ENCODE measurements around the gene CEMIP. TPM values are rescaled to one million over a fixed set of nuclear protein-coding genes. Genes with fewer than 3 reads are reported as not detected.

The CEMIP gene
- total and polyA plus RNA-seq, 7 experiments from 2014 or later = 0.02 TPM; not detected in 6

DNA sequence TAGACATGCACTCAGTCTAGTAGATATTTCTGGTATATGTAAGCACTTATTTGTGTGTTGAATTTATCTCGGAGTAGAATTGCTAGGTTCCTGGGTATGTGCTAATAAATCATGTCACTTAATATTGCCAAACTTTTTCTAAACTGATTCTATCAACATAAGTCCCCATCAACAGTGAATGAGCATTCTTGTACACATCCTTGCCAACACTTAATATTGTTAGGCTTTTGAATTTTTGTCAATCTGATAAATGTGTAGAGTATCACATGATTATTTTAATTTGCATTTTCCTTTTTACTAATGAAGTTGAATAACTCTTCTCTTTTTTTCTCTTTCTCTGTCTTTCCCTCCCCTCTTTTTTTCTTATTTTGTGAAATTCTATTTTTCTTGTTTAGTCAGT is 33.3 kb upstream of the CEMIP start:
- no peaks in the 10 kb centered on the region for H3K9me3 ChIP-seq (ENCODE audit: control insufficient read depth in 2 of 3, low read length in 3 of 3)
- CTCF ChIA-PET = no interaction called here
- no peak overlapping the region for H3K4me3 ChIP-seq (ENCODE audit: low read length)
- Mint-ChIP-seq H3K4me3 (no peak overlapping the region), H3K9me3 (peaks cover 0 to 12% (median 3%) of the 10 kb centered on the region in 11 donors), H3K27me3 (peaks cover 0 to 5% (median 0%) of the 10 kb centered on the region in 5 donors), H3K27ac (no peak overlapping the region), H3K4me1 (peaks cover 0 to 4% (median 0%) of the 10 kb centered on the region in 7 donors), H3K36me3 (peaks cover 0 to 23% (median 10%) of the 10 kb centered on the region in 5 donors)
- H3K27me3 ChIP-seq (ENCODE audit: control insufficient read depth in 2 of 2, insufficient read depth in 2 of 2, low read length in 2 of 2) = no peaks in the 10 kb centered on the region
- H3K4me1 ChIP-seq (ENCODE audit: control insufficient read depth in 2 of 2, insufficient read depth in 2 of 2, low read length in 2 of 2) = no peaks in the 10 kb centered on the region
- ATAC-seq = no peak
- no peak for DNase-seq
- no peaks in the 10 kb centered on the region for H3K36me3 ChIP-seq (ENCODE audit: control insufficient read depth in 2 of 3, insufficient read depth in 3 of 3, low read length in 3 of 3)
- POLR2A ChIA-PET = no interaction called here
- no peak overlapping the region for H3K27ac ChIP-seq (ENCODE audit: low read depth, low read length)
- intact Hi-C loops (cut with micrococcal nuclease) = no loop called here

DNA sequence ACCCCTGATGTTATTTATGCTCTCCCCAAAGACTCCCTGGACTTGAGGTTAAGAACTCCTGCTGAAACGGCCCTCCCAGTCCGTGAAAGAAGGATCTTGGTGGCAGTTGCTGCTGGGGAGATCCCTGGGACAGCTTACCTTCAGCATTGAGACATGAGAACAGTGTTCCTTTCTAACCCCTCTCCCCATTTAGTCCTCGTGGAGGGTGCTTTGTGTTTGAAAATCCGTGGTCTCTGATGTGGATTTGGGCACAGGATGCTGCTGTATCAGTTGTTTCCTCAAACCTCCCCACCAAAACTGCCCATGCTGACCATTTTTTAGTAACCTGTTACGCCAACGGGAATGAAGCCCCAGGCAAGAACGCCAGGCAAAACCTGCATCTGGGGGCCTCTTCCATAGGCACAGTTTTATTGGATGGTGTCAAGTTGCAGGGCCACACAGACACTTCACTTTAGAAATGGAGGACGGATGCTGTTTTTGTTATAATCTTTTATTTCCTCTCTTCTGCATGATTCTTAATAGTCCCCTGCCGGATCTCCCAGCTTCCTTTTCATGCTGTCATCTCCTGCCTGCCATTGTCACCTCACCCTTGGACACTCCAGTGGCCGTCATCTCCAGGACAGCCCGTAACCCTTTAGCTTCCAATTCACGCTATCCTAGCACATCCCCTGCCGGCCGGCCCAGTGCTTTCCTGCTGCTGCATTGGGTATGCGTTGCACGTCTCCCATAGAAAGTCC is 31.7 kb upstream of the CEMIP start:
- Histone ChIP-seq H3K4me1 (ENCODE audit: control insufficient read depth in 2 of 2, insufficient read depth in 2 of 2, low read length in 2 of 2) (no peaks in the 10 kb centered on the region), H3K27ac (ENCODE audit: low read depth, low read length) (no peak overlapping the region), H3K9me3 (ENCODE audit: control insufficient read depth in 2 of 3, low read length in 3 of 3) (no peaks in the 10 kb centered on the region), H3K4me3 (ENCODE audit: low read length) (no peak overlapping the region), H3K36me3 (ENCODE audit: control insufficient read depth in 2 of 3, insufficient read depth in 3 of 3, low read length in 3 of 3) (no peaks in the 10 kb centered on the region), H3K27me3 (ENCODE audit: control insufficient read depth in 2 of 2, insufficient read depth in 2 of 2, low read length in 2 of 2) (no peaks in the 10 kb centered on the region)
- no peak for DNase-seq
- Mint-ChIP-seq H3K4me3 (no peak overlapping the region), H3K27me3 (peaks cover 0 to 5% (median 0%) of the 10 kb centered on the region in 5 donors), H3K9me3 (peaks cover 0 to 12% (median 3%) of the 10 kb centered on the region in 11 donors), H3K27ac (peak overlapping the region in 1 of 9 donors; percentile 28), H3K36me3 (peaks cover 0 to 23% (median 10%) of the 10 kb centered on the region in 5 donors), H3K4me1 (peaks cover 0 to 4% (median 0%) of the 10 kb centered on the region in 7 donors)
- POLR2A ChIA-PET = no interaction called here
- ATAC-seq = no peak
- CTCF ChIA-PET = no interaction called here
- intact Hi-C loops (cut with micrococcal nuclease) = no loop called here

DNA sequence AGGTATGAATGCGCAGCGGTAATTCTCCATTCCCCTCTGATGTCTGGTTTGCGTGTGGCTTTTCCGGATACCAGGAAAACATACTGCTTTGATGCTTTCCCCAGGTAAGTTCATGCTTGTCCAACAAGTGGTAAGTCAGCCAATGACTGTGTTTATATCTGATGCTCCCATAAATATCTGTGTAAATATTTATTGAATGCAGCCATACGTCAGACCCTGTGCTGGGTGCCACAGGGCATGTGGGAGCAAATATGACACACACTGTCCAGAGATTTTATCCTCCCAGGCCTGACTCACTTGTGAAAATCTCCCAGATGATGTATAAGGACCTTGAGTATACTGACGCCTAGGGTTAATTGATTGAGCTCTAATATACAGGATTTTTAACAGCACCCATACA is 29.6 kb upstream of the CEMIP start:
- Histone ChIP-seq H3K9me3 (ENCODE audit: control insufficient read depth in 2 of 3, low read length in 3 of 3) (no peaks in the 10 kb centered on the region), H3K27ac (ENCODE audit: low read depth, low read length) (no peak overlapping the region), H3K27me3 (ENCODE audit: control insufficient read depth in 2 of 2, insufficient read depth in 2 of 2, low read length in 2 of 2) (no peaks in the 10 kb centered on the region), H3K4me3 (ENCODE audit: low read length) (no peak overlapping the region), H3K4me1 (ENCODE audit: control insufficient read depth in 2 of 2, insufficient read depth in 2 of 2, low read length in 2 of 2) (no peaks in the 10 kb centered on the region), H3K36me3 (ENCODE audit: control insufficient read depth in 2 of 3, insufficient read depth in 3 of 3, low read length in 3 of 3) (no peaks in the 10 kb centered on the region)
- Mint-ChIP-seq H3K27ac (no peak overlapping the region), H3K9me3 (peaks cover 0 to 12% (median 3%) of the 10 kb centered on the region in 11 donors), H3K36me3 (peaks cover 0 to 23% (median 10%) of the 10 kb centered on the region in 5 donors), H3K27me3 (peaks cover 0 to 5% (median 0%) of the 10 kb centered on the region in 5 donors), H3K4me3 (no peak overlapping the region), H3K4me1 (peaks cover 0 to 4% (median 0%) of the 10 kb centered on the region in 7 donors)
- ChIA-PET CTCF (no interaction called here), POLR2A (no interaction called here)
- ATAC-seq (no peak), DNase-seq (no peak)
- intact Hi-C loops (cut with micrococcal nuclease) = no loop called here

DNA sequence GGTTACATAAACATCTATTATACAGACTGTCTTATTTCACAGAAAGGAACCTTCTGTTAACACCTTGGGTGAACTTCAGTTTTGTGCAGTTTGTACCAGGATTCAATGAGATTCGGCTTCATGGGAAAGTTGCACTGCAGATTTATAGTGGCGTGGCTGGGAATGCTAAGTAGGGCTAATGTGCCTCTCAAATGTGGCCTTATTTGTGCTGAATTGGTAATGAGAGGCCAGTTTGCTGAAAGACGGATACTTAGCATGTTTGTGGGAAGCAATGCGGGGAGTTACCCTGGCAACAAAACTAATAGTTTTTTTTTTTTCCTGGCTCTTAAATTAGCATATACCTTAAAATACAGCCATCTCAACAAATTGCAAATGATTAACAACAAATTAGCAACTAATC is 28.6 kb upstream of the CEMIP start:
- H3K27me3 Mint-ChIP-seq = peaks cover 0 to 5% (median 0%) of the 10 kb centered on the region in 5 donors
- no peaks in the 10 kb centered on the region for H3K36me3 ChIP-seq (ENCODE audit: control insufficient read depth in 2 of 3, insufficient read depth in 3 of 3, low read length in 3 of 3)
- intact Hi-C loops (cut with micrococcal nuclease) = no loop called here
- peaks cover 0 to 12% (median 3%) of the 10 kb centered on the region in 11 donors for H3K9me3 Mint-ChIP-seq
- ChIA-PET POLR2A (no interaction called here), CTCF (no interaction called here)
- H3K27ac ChIP-seq (ENCODE audit: low read depth, low read length) = no peak overlapping the region
- no peak for DNase-seq
- no peaks in the 10 kb centered on the region for H3K27me3 ChIP-seq (ENCODE audit: control insufficient read depth in 2 of 2, insufficient read depth in 2 of 2, low read length in 2 of 2)
- peaks cover 0 to 4% of the 10 kb centered on the region in 2 donors for H3K4me1 ChIP-seq (ENCODE audit: control insufficient read depth in 2 of 2, insufficient read depth in 2 of 2, low read length in 2 of 2)
- no peak overlapping the region for H3K4me3 Mint-ChIP-seq
- H3K4me3 ChIP-seq (ENCODE audit: low read length) = no peak overlapping the region
- peaks cover 0 to 4% (median 0%) of the 10 kb centered on the region in 7 donors for H3K4me1 Mint-ChIP-seq
- H3K36me3 Mint-ChIP-seq = peaks cover 0 to 22% (median 10%) of the 10 kb centered on the region in 5 donors
- no peak for ATAC-seq
- H3K9me3 ChIP-seq (ENCODE audit: control insufficient read depth in 2 of 3, low read length in 3 of 3) = no peaks in the 10 kb centered on the region
- H3K27ac Mint-ChIP-seq = no peak overlapping the region

DNA sequence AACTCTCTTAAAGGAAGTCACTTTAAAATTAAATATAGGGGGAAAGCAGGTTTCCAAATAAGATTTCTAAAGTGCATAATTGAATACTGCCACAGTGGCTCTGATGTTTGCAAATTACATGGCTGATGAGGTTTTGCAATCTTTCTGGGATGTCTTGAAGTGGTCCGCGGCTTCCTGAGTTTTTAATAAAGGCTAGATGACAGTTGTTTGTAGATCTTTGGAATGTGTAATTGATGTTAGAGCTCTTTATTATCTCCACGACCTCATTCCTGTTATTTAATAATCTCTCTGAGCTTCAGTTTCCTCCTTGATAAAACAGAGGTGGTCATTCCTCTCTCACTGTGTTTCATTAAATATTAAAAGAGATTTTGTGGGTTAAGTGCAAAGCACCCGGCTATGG is 27.0 kb upstream of the CEMIP start:
- Mint-ChIP-seq H3K4me3 (no peak overlapping the region), H3K27me3 (peaks cover 0 to 5% (median 0%) of the 10 kb centered on the region in 5 donors), H3K36me3 (peaks cover 0 to 17% (median 5%) of the 10 kb centered on the region in 5 donors), H3K4me1 (peaks cover 0 to 7% (median 2%) of the 10 kb centered on the region in 7 donors), H3K9me3 (peaks cover 0 to 4% (median 0%) of the 10 kb centered on the region in 11 donors), H3K27ac (no peak overlapping the region)
- ChIA-PET CTCF (no interaction called here), POLR2A (no interaction called here)
- H3K4me3 ChIP-seq (ENCODE audit: low read length) = no peak overlapping the region
- no peaks in the 10 kb centered on the region for H3K27me3 ChIP-seq (ENCODE audit: control insufficient read depth in 2 of 2, insufficient read depth in 2 of 2, low read length in 2 of 2)
- intact Hi-C loops (cut with micrococcal nuclease) = no loop called here
- ATAC-seq (no peak), DNase-seq (no peak)
- H3K36me3 ChIP-seq (ENCODE audit: control insufficient read depth in 2 of 3, insufficient read depth in 3 of 3, low read length in 3 of 3) = no peaks in the 10 kb centered on the region
- H3K27ac ChIP-seq (ENCODE audit: low read depth, low read length) = no peak overlapping the region
- H3K4me1 ChIP-seq (ENCODE audit: control insufficient read depth in 2 of 2, insufficient read depth in 2 of 2, low read length in 2 of 2) = peaks cover 0 to 15% of the 10 kb centered on the region in 2 donors
- H3K9me3 ChIP-seq (ENCODE audit: control insufficient read depth in 2 of 3, low read length in 3 of 3) = no peaks in the 10 kb centered on the region

DNA sequence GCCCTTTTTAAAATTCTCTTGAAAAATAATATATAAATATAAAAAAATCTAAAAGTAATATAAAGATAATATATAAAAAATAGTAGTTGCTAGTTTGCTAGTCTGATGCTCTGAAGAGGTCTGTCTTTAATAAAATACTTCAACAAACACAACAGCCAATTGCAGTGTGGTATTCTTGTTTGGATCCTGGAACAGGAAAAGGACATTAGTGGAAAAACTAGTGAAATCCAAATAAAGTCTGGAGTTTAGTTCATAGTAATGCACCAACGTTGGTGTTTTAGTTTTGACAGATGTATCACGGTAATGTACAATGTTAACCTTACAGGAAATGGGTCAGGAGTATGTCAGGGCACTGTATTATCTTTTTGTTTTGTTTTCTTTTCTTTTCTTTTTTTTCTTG is 26.0 kb upstream of the CEMIP start:
- no peaks in the 10 kb centered on the region for H3K9me3 Mint-ChIP-seq
- H3K36me3 Mint-ChIP-seq = peaks cover 0 to 17% (median 5%) of the 10 kb centered on the region in 5 donors
- H3K27me3 Mint-ChIP-seq = peaks cover 0 to 5% (median 0%) of the 10 kb centered on the region in 5 donors
- no peak overlapping the region for H3K27ac Mint-ChIP-seq
- ChIA-PET CTCF (no interaction called here), POLR2A (no interaction called here)
- H3K36me3 ChIP-seq (ENCODE audit: control insufficient read depth in 2 of 3, insufficient read depth in 3 of 3, low read length in 3 of 3) = no peaks in the 10 kb centered on the region
- ATAC-seq (no peak), DNase-seq (no peak)
- H3K4me3 Mint-ChIP-seq = no peak overlapping the region
- peaks cover 0 to 15% of the 10 kb centered on the region in 2 donors for H3K4me1 ChIP-seq (ENCODE audit: control insufficient read depth in 2 of 2, insufficient read depth in 2 of 2, low read length in 2 of 2)
- intact Hi-C loops (cut with micrococcal nuclease) = no loop called here
- no peak overlapping the region for H3K27ac ChIP-seq (ENCODE audit: low read depth, low read length)
- H3K4me1 Mint-ChIP-seq = peaks cover 0 to 7% (median 0%) of the 10 kb centered on the region in 7 donors
- no peaks in the 10 kb centered on the region for H3K27me3 ChIP-seq (ENCODE audit: control insufficient read depth in 2 of 2, insufficient read depth in 2 of 2, low read length in 2 of 2)
- H3K4me3 ChIP-seq (ENCODE audit: low read length) = no peak overlapping the region
- H3K9me3 ChIP-seq (ENCODE audit: control insufficient read depth in 2 of 3, low read length in 3 of 3) = no peaks in the 10 kb centered on the region

DNA sequence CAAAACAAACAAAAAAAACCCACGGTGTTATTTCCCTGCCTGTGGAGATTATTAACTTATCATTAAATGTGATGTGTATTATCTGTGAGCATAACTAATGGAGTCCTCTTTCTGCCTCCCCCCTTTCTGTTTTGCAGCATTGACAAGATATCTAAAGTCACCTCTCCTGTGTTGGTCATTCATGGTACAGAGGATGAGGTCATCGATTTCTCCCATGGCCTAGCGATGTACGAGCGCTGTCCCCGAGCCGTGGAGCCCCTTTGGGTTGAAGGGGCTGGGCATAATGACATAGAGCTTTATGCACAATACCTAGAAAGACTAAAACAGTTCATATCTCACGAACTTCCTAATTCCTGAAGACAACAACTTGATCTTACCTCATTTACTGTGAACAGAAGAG is 25.2 kb upstream of the CEMIP start:
- POLR2A ChIA-PET = no interaction called here
- Mint-ChIP-seq H3K9me3 (no peaks in the 10 kb centered on the region), H3K27me3 (peaks cover 0 to 2% (median 0%) of the 10 kb centered on the region in 5 donors), H3K4me1 (peaks cover 0 to 6% (median 0%) of the 10 kb centered on the region in 7 donors), H3K27ac (no peak overlapping the region), H3K36me3 (peaks cover 0 to 13% (median 5%) of the 10 kb centered on the region in 5 donors), H3K4me3 (no peak overlapping the region)
- H3K4me3 ChIP-seq (ENCODE audit: low read length) = no peak overlapping the region
- no peaks in the 10 kb centered on the region for H3K36me3 ChIP-seq (ENCODE audit: control insufficient read depth in 2 of 3, insufficient read depth in 3 of 3, low read length in 3 of 3)
- CTCF ChIA-PET = no interaction called here
- ATAC-seq (no peak), DNase-seq (no peak)
- H3K9me3 ChIP-seq (ENCODE audit: control insufficient read depth in 2 of 3, low read length in 3 of 3) = no peaks in the 10 kb centered on the region
- intact Hi-C loops (cut with micrococcal nuclease) = no loop called here
- no peaks in the 10 kb centered on the region for H3K27me3 ChIP-seq (ENCODE audit: control insufficient read depth in 2 of 2, insufficient read depth in 2 of 2, low read length in 2 of 2)
- no peak overlapping the region for H3K27ac ChIP-seq (ENCODE audit: low read depth, low read length)
- peaks cover 0 to 15% of the 10 kb centered on the region in 2 donors for H3K4me1 ChIP-seq (ENCODE audit: control insufficient read depth in 2 of 2, insufficient read depth in 2 of 2, low read length in 2 of 2)

Measured in naive thymus-derived CD4-positive, alpha-beta T cell (primary cell).